ENCODE measurements around the gene TRIM36. TPM values are rescaled to one million over a fixed set of nuclear protein-coding genes. Genes with fewer than 3 reads are reported as not detected.

The TRIM36 gene
- total and polyA plus RNA-seq, 10 of the 15 experiments (the other 5 are each of a cell fraction or from before 2014, with no cell fraction given), result 0.01 to 0.09 (median 0.07) TPM; not detected in 6

GRCh38 chr5:115151208-115151805 is 18.4 kb downstream of the TRIM36 start:
- Histone ChIP-seq H3K36me3 (ENCODE audit: control insufficient read depth in 2 of 2, insufficient read depth in 2 of 2, low read length in 1 of 2) (no peaks in the 10 kb centered on the region), H2AFZ (ENCODE audit: control insufficient read depth, low read depth, low read length) (no peak overlapping the region), H3K9me3 (replicated peaks; ENCODE audit: control insufficient read depth, insufficient read depth, low read length) (no peaks in the 10 kb centered on the region; the same call in 2 of the 3 replicates), H3K27ac (ENCODE audit: control insufficient read depth, insufficient read depth) (no peak overlapping the region), H3K79me2 (ENCODE audit: control insufficient read depth, insufficient read depth, low read length) (no peaks in the 10 kb centered on the region), H3K4me3 (no peak overlapping the region), H3K4me1 (ENCODE audit: control insufficient read depth, insufficient read depth, low read length) (no peaks in the 10 kb centered on the region), H3K9ac (ENCODE audit: control insufficient read depth, insufficient read depth, low read length) (no peak overlapping the region), H3K4me2 (ENCODE audit: control insufficient read depth, insufficient read depth) (no peak overlapping the region), H3K27me3 (replicated peaks in 1 of 2; ENCODE audit: control insufficient read depth in 2 of 2, insufficient read depth in 2 of 2, low read length in 1 of 2) (no peaks in the 10 kb centered on the region), H4K20me1 (ENCODE audit: control insufficient read depth, insufficient read depth) (no peaks in the 10 kb centered on the region)
- ChIA-PET RAD21 (ENCODE audit: unreplicated experiment) (no interaction called here), POLR2A (no interaction called here), SMC1A (ENCODE audit: uncharacterized antibody, unreplicated experiment) (no interaction called here), CTCF (interaction anchor here (0.6 kb wide), 1 partner anchor 50 kb away, joined by 3 read pairs; no protein-coding TSS in a partner anchor)
- in situ Hi-C loops (cut with MboI) (no loop called here), intact Hi-C loops (cut with micrococcal nuclease; ENCODE audit: unreplicated experiment) (no loop called here)
- DNase-seq (ENCODE audit: low read depth, low spot score), result no peak
- no peak for ATAC-seq
- TF ChIP-seq RBBP5 (conservative IDR thresholded peaks at IDR 0.05) (no peak), EED (IDR thresholded peaks at IDR 0.05; ENCODE audit: low read depth) (no peak), CREB1 (IDR thresholded peaks at IDR 0.05; ENCODE audit: low read depth) (no peak), PAX5 (IDR thresholded peaks at IDR 0.05; ENCODE audit: borderline replicate concordance, low read depth, low read length) (no peak), YY1 (IDR thresholded peaks at IDR 0.05; ENCODE audit: low read depth, low read length) (no peak), ZBED1 (IDR thresholded peaks at IDR 0.05; ENCODE audit: borderline replicate concordance) (no peak), SMAD5 (IDR thresholded peaks at IDR 0.05; ENCODE audit: low read depth) (no peak), POLR2A (IDR thresholded peaks at IDR 0.05; ENCODE audit: low read depth, low read length) (no peak), FOS (IDR thresholded peaks at IDR 0.05; ENCODE audit: borderline replicate concordance, extremely low read depth, insufficient read length) (no peak), ASH2L (IDR thresholded peaks at IDR 0.05; ENCODE audit: borderline replicate concordance, low read depth) (no peak), PML (IDR thresholded peaks at IDR 0.05; ENCODE audit: low read length) (no peak), E2F8 (IDR thresholded peaks at IDR 0.05; ENCODE audit: low read depth, partially characterized antibody) (no peak), ZNF217 (IDR thresholded peaks at IDR 0.05) (no peak), CEBPZ (IDR thresholded peaks at IDR 0.05; ENCODE audit: low read depth, low read length) (no peak)
- TF ChIP-seq, protein P1, sequence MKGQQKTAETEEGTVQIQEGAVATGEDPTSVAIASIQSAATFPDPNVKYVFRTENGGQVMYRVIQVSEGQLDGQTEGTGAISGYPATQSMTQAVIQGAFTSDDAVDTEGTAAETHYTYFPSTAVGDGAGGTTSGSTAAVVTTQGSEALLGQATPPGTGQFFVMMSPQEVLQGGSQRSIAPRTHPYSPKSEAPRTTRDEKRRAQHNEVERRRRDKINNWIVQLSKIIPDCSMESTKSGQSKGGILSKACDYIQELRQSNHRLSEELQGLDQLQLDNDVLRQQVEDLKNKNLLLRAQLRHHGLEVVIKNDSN (IDR thresholded peaks at IDR 0.05; ENCODE audit: borderline replicate concordance, extremely low read length, insufficient read depth, low read depth, low read length), result no peak
- no TSS peak for BruUV-seq (replicated peaks)
- WGBS (ENCODE audit: insufficient coverage, insufficient replicate concordance, low lambda C conversion rate, missing lambda C conversion rate), result 39% methylated on average over 6 of the region's 6 CpGs
- no peak for FAIRE-seq

All from GM12878 (cell line).